ENCODE results near the gene TRIM69. TPM values are rescaled to one million over a fixed set of nuclear protein-coding genes. Genes with fewer than 3 reads are reported as not detected.
"Not testable (repeated sequence)": the region's sequence is repeated elsewhere in the genome, so short reads cannot be mapped to it uniquely, and the experiment has no call there.

The TRIM69 gene
- total and polyA plus RNA-seq, 2 experiments from 2014 or later: 4.3 to 7.0 TPM

- H3K4me2 ChIP-seq; H3K4me3 Mint-ChIP-seq; DNase-seq (ENCODE audit: low spot score); H2AFZ ChIP-seq; H3K36me3 Mint-ChIP-seq (ENCODE audit: low read depth); ATAC-seq; H3K4me1 Mint-ChIP-seq; H3K4me1 ChIP-seq (ENCODE audit: insufficient read depth); H3K27me3 Mint-ChIP-seq (ENCODE audit: insufficient read depth, low read depth, poor library complexity); H3K36me3 ChIP-seq (ENCODE audit: insufficient read depth); H3K27ac Mint-ChIP-seq; H4K20me1 ChIP-seq (replicated peaks; ENCODE audit: insufficient read depth); H3K79me2 ChIP-seq (replicated peaks; ENCODE audit: insufficient read depth); H3K27me3 ChIP-seq (ENCODE audit: insufficient read depth); H3K27ac ChIP-seq (ENCODE audit: low read depth); H3F3A ChIP-seq (replicated peaks; ENCODE audit: low read depth); H3K9me2 ChIP-seq (ENCODE audit: insufficient read depth); H3K4me3 ChIP-seq: not testable (repeated sequence)
- H3K9me3 Mint-ChIP-seq: peaks cover 15% of the 10 kb centered on the region
These were observed 35.7 kb upstream of the TRIM69 start for GRCh38 chr15:44700676-44701075.

- H3K4me3 ChIP-seq: no peak overlapping the region
- H2AFZ ChIP-seq: no peak overlapping the region
- H3K9me3 Mint-ChIP-seq: peaks cover 15% of the 10 kb centered on the region
- H3K27me3 ChIP-seq (ENCODE audit: insufficient read depth): no peaks in the 10 kb centered on the region
- no peaks in the 10 kb centered on the region; the same call in 2 of the 3 replicates for H3K4me1 Mint-ChIP-seq
- H3K9me2 ChIP-seq (ENCODE audit: insufficient read depth): no peaks in the 10 kb centered on the region
- no peak for DNase-seq (ENCODE audit: low spot score)
- no peaks in the 10 kb centered on the region for H4K20me1 ChIP-seq (replicated peaks; ENCODE audit: insufficient read depth)
- 0 out of 3 replicates have a peak, but pooled peaks cover 6% of the 10 kb centered on the region for H3K36me3 Mint-ChIP-seq (ENCODE audit: low read depth)
- no peaks in the 10 kb centered on the region for H3K27me3 Mint-ChIP-seq (ENCODE audit: insufficient read depth, low read depth, poor library complexity)
- no peaks in the 10 kb centered on the region for H3K36me3 ChIP-seq (ENCODE audit: insufficient read depth)
- no peak for ATAC-seq
- H3K27ac ChIP-seq (ENCODE audit: low read depth): no peak overlapping the region
- no peaks in the 10 kb centered on the region for H3K79me2 ChIP-seq (replicated peaks; ENCODE audit: insufficient read depth)
- H3F3A ChIP-seq (replicated peaks; ENCODE audit: low read depth): no peaks in the 10 kb centered on the region
- H3K4me1 ChIP-seq (ENCODE audit: insufficient read depth): no peaks in the 10 kb centered on the region
- H3K4me3 Mint-ChIP-seq: no peak overlapping the region
- H3K4me2 ChIP-seq: no peak overlapping the region
- H3K27ac Mint-ChIP-seq: no peak overlapping the region
- no peak for TF ChIP-seq STAT1 (IDR thresholded peaks at IDR 0.05; ENCODE audit: unreplicated experiment)
- TF ChIP-seq, protein P1, sequence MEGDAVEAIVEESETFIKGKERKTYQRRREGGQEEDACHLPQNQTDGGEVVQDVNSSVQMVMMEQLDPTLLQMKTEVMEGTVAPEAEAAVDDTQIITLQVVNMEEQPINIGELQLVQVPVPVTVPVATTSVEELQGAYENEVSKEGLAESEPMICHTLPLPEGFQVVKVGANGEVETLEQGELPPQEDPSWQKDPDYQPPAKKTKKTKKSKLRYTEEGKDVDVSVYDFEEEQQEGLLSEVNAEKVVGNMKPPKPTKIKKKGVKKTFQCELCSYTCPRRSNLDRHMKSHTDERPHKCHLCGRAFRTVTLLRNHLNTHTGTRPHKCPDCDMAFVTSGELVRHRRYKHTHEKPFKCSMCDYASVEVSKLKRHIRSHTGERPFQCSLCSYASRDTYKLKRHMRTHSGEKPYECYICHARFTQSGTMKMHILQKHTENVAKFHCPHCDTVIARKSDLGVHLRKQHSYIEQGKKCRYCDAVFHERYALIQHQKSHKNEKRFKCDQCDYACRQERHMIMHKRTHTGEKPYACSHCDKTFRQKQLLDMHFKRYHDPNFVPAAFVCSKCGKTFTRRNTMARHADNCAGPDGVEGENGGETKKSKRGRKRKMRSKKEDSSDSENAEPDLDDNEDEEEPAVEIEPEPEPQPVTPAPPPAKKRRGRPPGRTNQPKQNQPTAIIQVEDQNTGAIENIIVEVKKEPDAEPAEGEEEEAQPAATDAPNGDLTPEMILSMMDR (conservative IDR thresholded peaks at IDR 0.05; ENCODE audit: low read depth in 2 of 2): no peak
- TF ChIP-seq EZH2phosphoT487 (IDR thresholded peaks at IDR 0.05; ENCODE audit: unreplicated experiment): no peak
- TF ChIP-seq, protein P2, sequence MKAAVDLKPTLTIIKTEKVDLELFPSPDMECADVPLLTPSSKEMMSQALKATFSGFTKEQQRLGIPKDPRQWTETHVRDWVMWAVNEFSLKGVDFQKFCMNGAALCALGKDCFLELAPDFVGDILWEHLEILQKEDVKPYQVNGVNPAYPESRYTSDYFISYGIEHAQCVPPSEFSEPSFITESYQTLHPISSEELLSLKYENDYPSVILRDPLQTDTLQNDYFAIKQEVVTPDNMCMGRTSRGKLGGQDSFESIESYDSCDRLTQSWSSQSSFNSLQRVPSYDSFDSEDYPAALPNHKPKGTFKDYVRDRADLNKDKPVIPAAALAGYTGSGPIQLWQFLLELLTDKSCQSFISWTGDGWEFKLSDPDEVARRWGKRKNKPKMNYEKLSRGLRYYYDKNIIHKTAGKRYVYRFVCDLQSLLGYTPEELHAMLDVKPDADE (IDR thresholded peaks at IDR 0.05): no peak
- TF ChIP-seq POLR2AphosphoS5 (IDR thresholded peaks at IDR 0.05; ENCODE audit: low read depth): no peak
- TF ChIP-seq EZH2 (IDR thresholded peaks at IDR 0.05; ENCODE audit: low read depth, unreplicated experiment): no peak
- TF ChIP-seq CREB1 (CRISPR knock-in tag; IDR thresholded peaks at IDR 0.05; ENCODE audit: low read depth): no peak
- TF ChIP-seq NANOG (IDR thresholded peaks at IDR 0.05; ENCODE audit: borderline replicate concordance): no peak
- no peak for TF ChIP-seq ZNF331 (CRISPR knock-in tag; IDR thresholded peaks at IDR 0.05; ENCODE audit: low read depth)
- TF ChIP-seq, protein P3, sequence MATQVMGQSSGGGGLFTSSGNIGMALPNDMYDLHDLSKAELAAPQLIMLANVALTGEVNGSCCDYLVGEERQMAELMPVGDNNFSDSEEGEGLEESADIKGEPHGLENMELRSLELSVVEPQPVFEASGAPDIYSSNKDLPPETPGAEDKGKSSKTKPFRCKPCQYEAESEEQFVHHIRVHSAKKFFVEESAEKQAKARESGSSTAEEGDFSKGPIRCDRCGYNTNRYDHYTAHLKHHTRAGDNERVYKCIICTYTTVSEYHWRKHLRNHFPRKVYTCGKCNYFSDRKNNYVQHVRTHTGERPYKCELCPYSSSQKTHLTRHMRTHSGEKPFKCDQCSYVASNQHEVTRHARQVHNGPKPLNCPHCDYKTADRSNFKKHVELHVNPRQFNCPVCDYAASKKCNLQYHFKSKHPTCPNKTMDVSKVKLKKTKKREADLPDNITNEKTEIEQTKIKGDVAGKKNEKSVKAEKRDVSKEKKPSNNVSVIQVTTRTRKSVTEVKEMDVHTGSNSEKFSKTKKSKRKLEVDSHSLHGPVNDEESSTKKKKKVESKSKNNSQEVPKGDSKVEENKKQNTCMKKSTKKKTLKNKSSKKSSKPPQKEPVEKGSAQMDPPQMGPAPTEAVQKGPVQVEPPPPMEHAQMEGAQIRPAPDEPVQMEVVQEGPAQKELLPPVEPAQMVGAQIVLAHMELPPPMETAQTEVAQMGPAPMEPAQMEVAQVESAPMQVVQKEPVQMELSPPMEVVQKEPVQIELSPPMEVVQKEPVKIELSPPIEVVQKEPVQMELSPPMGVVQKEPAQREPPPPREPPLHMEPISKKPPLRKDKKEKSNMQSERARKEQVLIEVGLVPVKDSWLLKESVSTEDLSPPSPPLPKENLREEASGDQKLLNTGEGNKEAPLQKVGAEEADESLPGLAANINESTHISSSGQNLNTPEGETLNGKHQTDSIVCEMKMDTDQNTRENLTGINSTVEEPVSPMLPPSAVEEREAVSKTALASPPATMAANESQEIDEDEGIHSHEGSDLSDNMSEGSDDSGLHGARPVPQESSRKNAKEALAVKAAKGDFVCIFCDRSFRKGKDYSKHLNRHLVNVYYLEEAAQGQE (IDR thresholded peaks at IDR 0.05; ENCODE audit: unreplicated experiment): no peak
These were observed 30.3 kb upstream of the TRIM69 start for GRCh38 chr15:44705986-44706385.

Data from GM23338 (cell line).